ENCODE data around the gene ERG28. TPM values are rescaled to one million over a fixed set of nuclear protein-coding genes. Genes with fewer than 3 reads are reported as not detected.

The ERG28 gene
- total RNA-seq, 2 donors from 2014 or later = 5.3 to 7.1 TPM

- TF ChIP-seq, protein P1, sequence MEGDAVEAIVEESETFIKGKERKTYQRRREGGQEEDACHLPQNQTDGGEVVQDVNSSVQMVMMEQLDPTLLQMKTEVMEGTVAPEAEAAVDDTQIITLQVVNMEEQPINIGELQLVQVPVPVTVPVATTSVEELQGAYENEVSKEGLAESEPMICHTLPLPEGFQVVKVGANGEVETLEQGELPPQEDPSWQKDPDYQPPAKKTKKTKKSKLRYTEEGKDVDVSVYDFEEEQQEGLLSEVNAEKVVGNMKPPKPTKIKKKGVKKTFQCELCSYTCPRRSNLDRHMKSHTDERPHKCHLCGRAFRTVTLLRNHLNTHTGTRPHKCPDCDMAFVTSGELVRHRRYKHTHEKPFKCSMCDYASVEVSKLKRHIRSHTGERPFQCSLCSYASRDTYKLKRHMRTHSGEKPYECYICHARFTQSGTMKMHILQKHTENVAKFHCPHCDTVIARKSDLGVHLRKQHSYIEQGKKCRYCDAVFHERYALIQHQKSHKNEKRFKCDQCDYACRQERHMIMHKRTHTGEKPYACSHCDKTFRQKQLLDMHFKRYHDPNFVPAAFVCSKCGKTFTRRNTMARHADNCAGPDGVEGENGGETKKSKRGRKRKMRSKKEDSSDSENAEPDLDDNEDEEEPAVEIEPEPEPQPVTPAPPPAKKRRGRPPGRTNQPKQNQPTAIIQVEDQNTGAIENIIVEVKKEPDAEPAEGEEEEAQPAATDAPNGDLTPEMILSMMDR (IDR thresholded peaks at IDR 0.05) = no peak
- no peak overlapping the region for H3K27ac ChIP-seq
- H3K9me3 ChIP-seq = no peaks in the 10 kb centered on the region
- H3K4me3 ChIP-seq = no peak overlapping the region
- H3K36me3 ChIP-seq = no peaks in the 10 kb centered on the region
- H3K27me3 ChIP-seq = no peaks in the 10 kb centered on the region
- DNase-seq (ENCODE audit: low spot score) = no peak
- no peaks in the 10 kb centered on the region for H3K4me1 ChIP-seq
These were observed 35.6 kb downstream of the ERG28 start for GRCh38 chr14:75625034-75625433.

DNA sequence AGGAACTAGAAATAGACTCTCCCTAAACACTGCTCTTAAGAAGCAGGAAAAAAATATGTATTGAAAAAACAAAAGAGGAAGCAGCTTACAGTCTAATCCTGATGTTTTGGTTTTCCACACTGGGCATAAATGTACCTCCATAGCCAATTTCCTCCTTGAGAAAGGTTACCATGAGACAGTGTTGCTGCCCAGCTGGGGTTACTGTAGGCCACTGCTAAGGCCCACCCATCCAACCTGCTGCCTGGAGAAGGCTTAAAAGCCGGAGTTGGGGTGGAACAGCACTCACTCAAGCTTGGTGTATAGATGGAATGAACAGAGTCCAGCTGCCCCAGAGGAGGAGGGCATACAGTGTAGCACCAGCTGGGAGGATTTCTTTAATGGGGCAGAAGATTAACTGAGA lies 41.1 kb downstream of the ERG28 start:
- no peaks in the 10 kb centered on the region for H3K4me1 ChIP-seq
- no peaks in the 10 kb centered on the region for H3K27me3 ChIP-seq
- no peak overlapping the region for H3K27ac ChIP-seq
- H3K9me3 ChIP-seq = no peaks in the 10 kb centered on the region
- DNase-seq (ENCODE audit: low spot score) = no peak
- H3K36me3 ChIP-seq = no peaks in the 10 kb centered on the region
- TF ChIP-seq, protein P1 (IDR thresholded peaks at IDR 0.05) = no peak
- no peak overlapping the region for H3K4me3 ChIP-seq

- Histone ChIP-seq H3K4me1 (peaks cover 0 to 6% of the 10 kb centered on the region in 2 donors), H3K27me3 (no peaks in the 10 kb centered on the region), H3K4me3 (no peak overlapping the region), H3K27ac (no peak overlapping the region), H3K9me3 (no peaks in the 10 kb centered on the region), H3K36me3 (no peaks in the 10 kb centered on the region)
- TF ChIP-seq, protein P1 (IDR thresholded peaks at IDR 0.05) = no peak
- no peak for DNase-seq (ENCODE audit: low spot score)
These were observed 45.5 kb downstream of the ERG28 start for GRCh38 chr14:75615200-75615599.

GRCh38 chr14:75614179-75614578 lies 46.5 kb downstream of the ERG28 start:
- H3K27me3 ChIP-seq = no peaks in the 10 kb centered on the region
- no peak for DNase-seq (ENCODE audit: low spot score)
- H3K36me3 ChIP-seq = no peaks in the 10 kb centered on the region
- peaks cover 0 to 14% of the 10 kb centered on the region in 2 donors for H3K4me1 ChIP-seq
- no peak overlapping the region for H3K27ac ChIP-seq
- no peaks in the 10 kb centered on the region for H3K9me3 ChIP-seq
- H3K4me3 ChIP-seq = no peak overlapping the region
- TF ChIP-seq, protein P1 (IDR thresholded peaks at IDR 0.05) = no peak

DNA sequence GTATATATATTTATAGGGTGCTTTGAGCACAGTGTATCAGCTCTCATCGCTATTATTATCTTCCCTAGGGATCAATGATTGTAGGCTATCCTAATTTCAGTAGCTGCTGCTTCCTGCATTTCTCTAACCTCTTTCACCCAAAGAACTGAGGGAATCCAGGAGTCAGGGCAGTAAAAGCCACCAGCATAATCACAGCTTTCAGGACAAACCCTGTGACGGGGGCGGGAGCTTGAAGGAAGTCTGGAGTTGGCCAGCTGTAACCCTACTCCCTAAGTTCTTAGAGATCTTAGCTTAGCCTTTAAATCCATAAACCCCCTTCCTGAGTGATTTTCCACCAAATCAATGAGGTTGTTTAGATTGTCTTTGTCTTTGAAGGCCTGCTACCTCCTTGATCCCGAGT lies 48.5 kb downstream of the ERG28 start:
- Histone ChIP-seq H3K9me3 (no peaks in the 10 kb centered on the region), H3K4me1 (peaks cover 0 to 14% of the 10 kb centered on the region in 2 donors), H3K27me3 (no peaks in the 10 kb centered on the region), H3K36me3 (no peaks in the 10 kb centered on the region), H3K4me3 (no peak overlapping the region), H3K27ac (no peak overlapping the region)
- DNase-seq (ENCODE audit: low spot score) = no peak
- TF ChIP-seq, protein P1 (IDR thresholded peaks at IDR 0.05) = no peak

GRCh38 chr14:75610834-75611233 lies 49.8 kb downstream of the ERG28 start:
- Histone ChIP-seq H3K4me1 (peaks cover 0 to 20% of the 10 kb centered on the region in 2 donors), H3K27me3 (no peaks in the 10 kb centered on the region), H3K27ac (peak overlapping the region; percentile 34 to 67), H3K36me3 (no peaks in the 10 kb centered on the region), H3K9me3 (no peaks in the 10 kb centered on the region), H3K4me3 (no peak overlapping the region)
- DNase-seq (ENCODE audit: low spot score) = no peak
- TF ChIP-seq, protein P1 (IDR thresholded peaks at IDR 0.05) = no peak
